Gastrocnemius medialis (tissue), 4 donors: Measurements from ENCODE around the gene SERPINB2. TPM values are rescaled to one million over a fixed set of nuclear protein-coding genes. Genes with fewer than 3 reads are reported as not detected.

Experiments
- ATAC-seq, 2 donors: fragments of 150-250 bp; one replicate each; pipeline ENCODE4 v1.9.1; 2016
- DNase-seq, 2 donors: peaks; one replicate each; pipeline ENCODE4 v3.0.0-alpha.2; 2019
- H3K27ac ChIP-seq, 4 donors: fragments of 200-600 bp; sonication (generic); 1 replicate in 1 of 4; 2 replicates in 3 of 4; pipeline ENCODE4 v1.5.1; 2016 to 2018; ENCODE audit warnings: mild to moderate bottlenecking in 2 of 4, moderate library complexity in 1 of 4
- H3K27me3 ChIP-seq, 3 donors: fragments of 200-600 bp; sonication (generic) in 2 of 3; 1 replicate in 1 of 3; 2 replicates in 2 of 3; pipeline versions ENCODE4 v1.5.1 to v1.6.0; 2016 to 2019; ENCODE audit warnings: mild to moderate bottlenecking in 1 of 3, moderate library complexity in 1 of 3
- H3K36me3 ChIP-seq, 2 donors: fragments of 200-600 bp; sonication (generic) in 1 of 2; one replicate each; pipeline ENCODE4 v1.5.1; 2017 to 2018
- H3K4me1 ChIP-seq, 2 donors: fragments of 200-600 bp; sonication (generic) in 1 of 2; one replicate each; pipeline ENCODE4 v1.5.1; 2016 to 2017; ENCODE audit warnings: mild to moderate bottlenecking in 2 of 2
- H3K4me3 ChIP-seq, 4 donors: fragments of 200-600 bp; sonication (generic) in 3 of 4; 1 replicate in 1 of 4; 2 replicates in 3 of 4; pipeline ENCODE4 v1.5.1; 2016 to 2019; ENCODE audit warnings: mild to moderate bottlenecking in 2 of 4
- H3K9me3 ChIP-seq, 3 donors: fragments of 200-600 bp; sonication (generic) in 2 of 3; 1 replicate in 1 of 3; 2 replicates in 2 of 3; pipeline ENCODE4 v1.5.1; 2016 to 2019
- POLR2A ChIP-seq, 2 donors: fragments of 450-650 bp; IDR thresholded peaks; one replicate each; pipeline ENCODE4 v1.6.1; 2017; ENCODE audit warnings: antibody characterized with exemption in 2 of 2, mild to moderate bottlenecking in 2 of 2, moderate library complexity in 2 of 2
- in situ Hi-C, 4 donors: fragments of 200-750 bp; cut with MboI; loops; one replicate each; pipeline versions ENCODE4 v1.15.0 to v1.8.0; 2017; ENCODE audit warnings: low sequenced_read_pairs in 4 of 4
- intact Hi-C: fragments of 100-400 bp; cut with DNase I; formaldehyde crosslinking; loops from one replicate; pipeline ENCODE4 v1.15.1; 2023; ENCODE audit warnings: low total_unique reads
- total RNA-seq, 4 donors: library from RNA; depleted of rRNA; stranded (reverse); fragments of >200 nt; gene quantifications; one replicate each; pipeline versions ENCODE4 v1.1.0 to v1.2.3, GENCODE V29; 2016
- TF ChIP-seq, protein P1 (sequence below), 5 experiments: fragments of 450-650 bp in 3 of 5; fragments of 200-600 bp in 2 of 5; sonication (generic) in 2 of 5; IDR thresholded peaks in 4 of 5; conservative IDR thresholded peaks in 1 of 5; 1 replicate in 4 of 5; 2 replicates in 1 of 5; pipeline ENCODE4 v1.5.1; 2016 to 2019; ENCODE audit warnings: antibody characterized with exemption in 5 of 5, mild to moderate bottlenecking in 3 of 5, moderate library complexity in 3 of 5

The SERPINB2 gene
- total RNA-seq, 4 donors from 2014 or later = not detected

DNA sequence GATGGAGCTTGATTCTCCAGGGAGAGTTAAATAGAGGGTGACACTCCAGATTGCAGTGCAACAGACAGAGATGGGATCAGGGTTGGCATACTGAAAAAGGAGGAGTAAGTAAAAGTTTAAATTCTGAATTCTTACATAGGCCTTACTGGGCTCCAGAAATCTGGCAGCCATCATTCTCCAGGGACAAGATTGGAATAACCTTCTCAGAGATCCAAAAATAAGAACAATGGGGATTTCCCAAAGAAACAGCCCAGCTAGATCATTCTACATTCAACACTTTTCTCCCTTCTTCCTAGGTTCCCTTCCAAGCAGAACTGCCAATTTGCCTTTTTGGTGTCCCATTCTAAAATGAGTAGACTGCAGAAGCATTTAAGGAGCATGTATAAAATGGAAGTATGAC is 14.9 kb upstream of the SERPINB2 start:
- no peaks in the 10 kb centered on the region for H3K4me1 ChIP-seq
- no peaks in the 10 kb centered on the region for H3K9me3 ChIP-seq
- intact Hi-C loops = no loop called here
- H3K36me3 ChIP-seq = no peaks in the 10 kb centered on the region
- ATAC-seq (no peak), DNase-seq (no peak)
- no peaks in the 10 kb centered on the region for H3K27me3 ChIP-seq
- H3K27ac ChIP-seq = no peak overlapping the region
- in situ Hi-C loops = no loop called here
- H3K4me3 ChIP-seq = no peak overlapping the region
- TF ChIP-seq, protein P1, sequence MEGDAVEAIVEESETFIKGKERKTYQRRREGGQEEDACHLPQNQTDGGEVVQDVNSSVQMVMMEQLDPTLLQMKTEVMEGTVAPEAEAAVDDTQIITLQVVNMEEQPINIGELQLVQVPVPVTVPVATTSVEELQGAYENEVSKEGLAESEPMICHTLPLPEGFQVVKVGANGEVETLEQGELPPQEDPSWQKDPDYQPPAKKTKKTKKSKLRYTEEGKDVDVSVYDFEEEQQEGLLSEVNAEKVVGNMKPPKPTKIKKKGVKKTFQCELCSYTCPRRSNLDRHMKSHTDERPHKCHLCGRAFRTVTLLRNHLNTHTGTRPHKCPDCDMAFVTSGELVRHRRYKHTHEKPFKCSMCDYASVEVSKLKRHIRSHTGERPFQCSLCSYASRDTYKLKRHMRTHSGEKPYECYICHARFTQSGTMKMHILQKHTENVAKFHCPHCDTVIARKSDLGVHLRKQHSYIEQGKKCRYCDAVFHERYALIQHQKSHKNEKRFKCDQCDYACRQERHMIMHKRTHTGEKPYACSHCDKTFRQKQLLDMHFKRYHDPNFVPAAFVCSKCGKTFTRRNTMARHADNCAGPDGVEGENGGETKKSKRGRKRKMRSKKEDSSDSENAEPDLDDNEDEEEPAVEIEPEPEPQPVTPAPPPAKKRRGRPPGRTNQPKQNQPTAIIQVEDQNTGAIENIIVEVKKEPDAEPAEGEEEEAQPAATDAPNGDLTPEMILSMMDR (IDR thresholded peaks at IDR 0.05 in 4 of 5, conservative IDR thresholded peaks at IDR 0.05 in 1 of 5) = no peak
- no peak for TF ChIP-seq POLR2A (IDR thresholded peaks at IDR 0.05)

DNA sequence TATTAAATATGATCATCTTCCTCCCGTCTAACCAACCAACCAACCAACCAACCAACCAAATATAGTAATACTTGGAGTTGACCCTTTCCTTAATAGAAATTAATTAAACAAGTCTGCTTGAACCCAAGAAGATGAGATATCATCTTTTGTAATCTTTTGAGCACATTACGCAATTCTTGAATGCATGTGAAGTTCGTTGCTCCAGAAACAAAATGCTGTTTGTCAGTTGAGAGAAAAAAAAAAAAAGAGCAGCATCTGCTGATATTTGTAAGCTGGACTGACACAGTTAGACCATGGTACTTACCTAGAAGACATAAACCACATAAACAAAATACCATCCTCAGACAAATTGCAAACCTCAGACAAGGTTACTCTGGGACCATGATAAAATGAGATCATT is 9.2 kb upstream of the SERPINB2 start:
- Histone ChIP-seq H3K4me1 (no peaks in the 10 kb centered on the region), H3K27ac (no peak overlapping the region), H3K36me3 (no peaks in the 10 kb centered on the region), H3K9me3 (no peaks in the 10 kb centered on the region), H3K27me3 (no peaks in the 10 kb centered on the region), H3K4me3 (no peak overlapping the region)
- TF ChIP-seq, protein P1 (IDR thresholded peaks at IDR 0.05 in 4 of 5, conservative IDR thresholded peaks at IDR 0.05 in 1 of 5) = no peak
- TF ChIP-seq POLR2A (IDR thresholded peaks at IDR 0.05) = no peak
- in situ Hi-C loops = no loop called here
- intact Hi-C loops = no loop called here
- no peak for ATAC-seq
- DNase-seq = no peak

DNA sequence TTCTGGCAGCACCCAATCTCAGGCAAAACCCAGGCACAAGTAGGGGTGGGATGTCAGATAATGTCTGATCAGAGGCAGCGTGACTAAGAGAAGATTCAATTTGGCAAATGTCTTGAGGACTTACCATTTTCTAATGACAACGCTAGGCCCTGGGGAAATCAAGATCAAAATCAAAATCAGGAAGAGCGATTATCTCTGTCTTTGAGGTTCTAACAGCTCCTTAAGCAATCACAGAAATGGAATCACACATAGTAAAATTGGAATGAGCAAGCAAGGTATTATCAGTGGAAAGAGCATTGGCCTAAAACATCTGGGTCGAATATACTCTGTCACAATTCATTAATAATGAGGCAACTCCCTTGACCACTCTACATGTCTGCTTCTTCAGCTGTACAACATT is 8.6 kb upstream of the SERPINB2 start:
- Histone ChIP-seq H3K27me3 (no peaks in the 10 kb centered on the region), H3K4me1 (no peaks in the 10 kb centered on the region), H3K36me3 (no peaks in the 10 kb centered on the region), H3K4me3 (no peak overlapping the region), H3K27ac (no peak overlapping the region), H3K9me3 (no peaks in the 10 kb centered on the region)
- ATAC-seq (no peak), DNase-seq (no peak)
- intact Hi-C loops (no loop called here), in situ Hi-C loops (no loop called here)
- no peak for TF ChIP-seq POLR2A (IDR thresholded peaks at IDR 0.05)
- TF ChIP-seq, protein P1 (IDR thresholded peaks at IDR 0.05 in 4 of 5, conservative IDR thresholded peaks at IDR 0.05 in 1 of 5) = no peak

DNA sequence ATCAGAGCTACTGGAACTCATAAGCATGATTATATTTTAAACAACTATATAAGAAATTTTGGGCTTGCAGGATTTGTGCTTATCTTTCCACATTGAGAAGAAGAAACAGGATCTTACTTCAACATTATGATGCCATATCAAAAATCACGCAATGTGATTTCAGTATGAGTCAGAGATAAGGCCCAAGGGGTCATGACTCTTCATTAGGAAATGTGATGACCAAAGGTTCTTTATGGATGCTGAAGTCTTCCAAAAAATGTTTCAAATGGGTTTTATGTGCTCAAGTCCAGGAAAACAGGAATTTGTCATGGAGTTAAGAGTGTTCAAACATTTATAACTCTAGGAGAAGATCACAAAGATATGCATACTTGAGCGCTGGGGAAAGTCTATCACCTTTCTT is 7.8 kb upstream of the SERPINB2 start:
- TF ChIP-seq POLR2A (IDR thresholded peaks at IDR 0.05) = no peak
- TF ChIP-seq, protein P1 (IDR thresholded peaks at IDR 0.05 in 4 of 5, conservative IDR thresholded peaks at IDR 0.05 in 1 of 5) = no peak
- in situ Hi-C loops (no loop called here), intact Hi-C loops (no loop called here)
- no peak overlapping the region for H3K27ac ChIP-seq
- no peaks in the 10 kb centered on the region for H3K9me3 ChIP-seq
- no peaks in the 10 kb centered on the region for H3K4me1 ChIP-seq
- ATAC-seq (no peak), DNase-seq (no peak)
- no peaks in the 10 kb centered on the region for H3K36me3 ChIP-seq
- no peaks in the 10 kb centered on the region for H3K27me3 ChIP-seq
- no peak overlapping the region for H3K4me3 ChIP-seq

DNA sequence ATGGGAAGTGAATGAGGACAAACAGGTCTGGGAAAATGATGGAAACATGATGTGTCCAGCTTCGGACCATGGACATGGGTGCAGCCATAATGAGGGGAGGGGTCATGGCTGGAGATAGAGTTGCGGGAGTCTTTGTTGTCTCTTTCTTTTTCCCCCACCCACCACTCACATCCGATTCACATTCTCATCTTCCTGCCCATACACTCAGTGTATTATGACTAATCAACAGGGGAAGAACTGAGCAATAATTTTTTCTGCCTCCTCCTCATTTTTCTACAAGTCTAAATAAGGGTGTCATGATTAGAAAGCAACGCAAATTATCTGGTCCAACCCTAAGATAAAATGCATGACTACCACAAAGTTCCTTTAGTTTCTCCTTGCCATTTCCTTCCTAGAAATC is 5.7 kb upstream of the SERPINB2 start:
- TF ChIP-seq, protein P1 (IDR thresholded peaks at IDR 0.05 in 4 of 5, conservative IDR thresholded peaks at IDR 0.05 in 1 of 5) = no peak
- no peak for TF ChIP-seq POLR2A (IDR thresholded peaks at IDR 0.05)
- in situ Hi-C loops (no loop called here), intact Hi-C loops (no loop called here)
- Histone ChIP-seq H3K27ac (no peak overlapping the region), H3K4me3 (no peak overlapping the region), H3K36me3 (no peaks in the 10 kb centered on the region), H3K4me1 (no peaks in the 10 kb centered on the region), H3K9me3 (no peaks in the 10 kb centered on the region), H3K27me3 (no peaks in the 10 kb centered on the region)
- no peak for DNase-seq
- ATAC-seq = no peak
